HUES48 (cell line): Measurements from ENCODE around the gene PNMA8A.

Experiments
- H3K27ac ChIP-seq: one replicate; pipeline ENCODE4 v1.7.0; 2013; ENCODE audit warnings: low read depth, low read length, inconsistent platforms
- H3K27me3 ChIP-seq: 2 replicates; pipeline ENCODE4 v1.6.1; 2013; ENCODE audit warnings: mild to moderate bottlenecking, low read length; ENCODE audit not compliant: control insufficient read depth, insufficient read depth
- H3K36me3 ChIP-seq: 2 replicates; pipeline ENCODE4 v1.6.1; 2013; ENCODE audit warnings: low read length; ENCODE audit not compliant: control insufficient read depth, insufficient read depth
- H3K4me1 ChIP-seq: 2 replicates; pipeline ENCODE4 v1.6.1; 2013; ENCODE audit warnings: mild to moderate bottlenecking, low read length; ENCODE audit not compliant: control insufficient read depth, insufficient read depth
- H3K4me3 ChIP-seq: 2 replicates; pipeline ENCODE4 v1.5.1; 2013; ENCODE audit warnings: mild to moderate bottlenecking, low read depth, low read length
- H3K9ac ChIP-seq: 2 replicates; pipeline ENCODE4 v1.6.1; 2013; ENCODE audit warnings: mild to moderate bottlenecking, low read depth, low read length, moderate library complexity
- H3K9me3 ChIP-seq: 2 replicates; pipeline ENCODE4 v1.6.1; 2013; ENCODE audit warnings: low read length; ENCODE audit not compliant: control insufficient read depth, insufficient read depth

Gene PNMA8A

GRCh38 chr19:46471116-46471733 is at the start of gene PNMA8A:
TSS of gene PNMA8A (minus strand) at chr19:46471563. CDS start at chr19:46471035, 528 bp downstream.
- Histone ChIP-seq H3K27me3 (peaks cover 4% of the 10 kb centered on the region; the same call in 1 of the 2 replicates), H3K4me1 (0 out of 2 replicates have a peak, but pooled peaks cover 7% of the 10 kb centered on the region), H3K9me3 (no peaks in the 10 kb centered on the region), H3K27ac (peak within 1 kb of the TSS; percentile 74), H3K9ac (peak within 1 kb of the TSS; percentile 68; the same call in 1 of the 2 replicates), H3K36me3 (peaks cover 21% of the 10 kb centered on the region), H3K4me3 (peak within 1 kb of the TSS; percentile 70)

- Histone ChIP-seq H3K27me3 (no peaks in the 10 kb centered on the region), H3K9ac (no peak overlapping the region), H3K27ac (no peak overlapping the region), H3K4me1 (no peaks in the 10 kb centered on the region), H3K9me3 (no peaks in the 10 kb centered on the region), H3K4me3 (no peak overlapping the region), H3K36me3 (no peaks in the 10 kb centered on the region)
Measured at GRCh38 chr19:46520616-46521015, 49.3 kb upstream of the PNMA8A start.

GRCh38 chr19:46517471-46517870 is 46.1 kb upstream of the PNMA8A start:
- H3K4me1 ChIP-seq: no peaks in the 10 kb centered on the region
- H3K27ac ChIP-seq: no peak overlapping the region
- H3K9me3 ChIP-seq: no peaks in the 10 kb centered on the region
- H3K27me3 ChIP-seq: no peaks in the 10 kb centered on the region
- no peak overlapping the region for H3K4me3 ChIP-seq
- no peaks in the 10 kb centered on the region for H3K36me3 ChIP-seq
- no peak overlapping the region for H3K9ac ChIP-seq

- no peak overlapping the region for H3K27ac ChIP-seq
- no peak overlapping the region for H3K4me3 ChIP-seq
- no peaks in the 10 kb centered on the region for H3K4me1 ChIP-seq
- no peak overlapping the region for H3K9ac ChIP-seq
- no peaks in the 10 kb centered on the region for H3K36me3 ChIP-seq
- H3K9me3 ChIP-seq: no peaks in the 10 kb centered on the region
- no peaks in the 10 kb centered on the region for H3K27me3 ChIP-seq
Measured at GRCh38 chr19:46515879-46516350, 44.6 kb upstream of the PNMA8A start.

GRCh38 chr19:46515290-46515609 is 43.9 kb upstream of the PNMA8A start:
- Histone ChIP-seq H3K27ac (no peak overlapping the region), H3K4me3 (no peak overlapping the region), H3K36me3 (no peaks in the 10 kb centered on the region), H3K9ac (no peak overlapping the region), H3K27me3 (no peaks in the 10 kb centered on the region), H3K4me1 (no peaks in the 10 kb centered on the region), H3K9me3 (no peaks in the 10 kb centered on the region)

- H3K9me3 ChIP-seq: no peaks in the 10 kb centered on the region
- no peak overlapping the region for H3K27ac ChIP-seq
- no peak overlapping the region for H3K9ac ChIP-seq
- H3K27me3 ChIP-seq: no peaks in the 10 kb centered on the region
- no peak overlapping the region for H3K4me3 ChIP-seq
- no peaks in the 10 kb centered on the region for H3K36me3 ChIP-seq
- no peaks in the 10 kb centered on the region for H3K4me1 ChIP-seq
Measured at GRCh38 chr19:46514589-46515289, 43.4 kb upstream of the PNMA8A start.

- no peak overlapping the region for H3K9ac ChIP-seq
- H3K36me3 ChIP-seq: no peaks in the 10 kb centered on the region
- H3K9me3 ChIP-seq: no peaks in the 10 kb centered on the region
- H3K4me3 ChIP-seq: no peak overlapping the region
- no peaks in the 10 kb centered on the region for H3K27me3 ChIP-seq
- H3K27ac ChIP-seq: no peak overlapping the region
- H3K4me1 ChIP-seq: no peaks in the 10 kb centered on the region
Measured at GRCh38 chr19:46513461-46514236, 42.3 kb upstream of the PNMA8A start.

- H3K27me3 ChIP-seq: no peaks in the 10 kb centered on the region
- no peak overlapping the region for H3K27ac ChIP-seq
- no peaks in the 10 kb centered on the region for H3K9me3 ChIP-seq
- H3K9ac ChIP-seq: no peak overlapping the region
- H3K36me3 ChIP-seq: no peaks in the 10 kb centered on the region
- no peaks in the 10 kb centered on the region for H3K4me1 ChIP-seq
- H3K4me3 ChIP-seq: no peak overlapping the region
Measured at GRCh38 chr19:46511237-46511636, 39.9 kb upstream of the PNMA8A start.

GRCh38 chr19:46508206-46508605 is 36.8 kb upstream of the PNMA8A start:
- Histone ChIP-seq H3K27me3 (no peaks in the 10 kb centered on the region), H3K36me3 (no peaks in the 10 kb centered on the region), H3K4me1 (no peaks in the 10 kb centered on the region), H3K9me3 (no peaks in the 10 kb centered on the region), H3K27ac (no peak overlapping the region), H3K4me3 (no peak overlapping the region), H3K9ac (no peak overlapping the region)

- Histone ChIP-seq H3K9ac (no peak overlapping the region), H3K27me3 (no peaks in the 10 kb centered on the region), H3K4me3 (no peak overlapping the region), H3K4me1 (no peaks in the 10 kb centered on the region), H3K36me3 (no peaks in the 10 kb centered on the region), H3K9me3 (no peaks in the 10 kb centered on the region), H3K27ac (no peak overlapping the region)
Measured at GRCh38 chr19:46503848-46504453, 32.6 kb upstream of the PNMA8A start.
